GM12878 (cell line): ENCODE measurements around the gene KRAS. TPM values are rescaled to one million over a fixed set of nuclear protein-coding genes. Genes with fewer than 3 reads are reported as not detected.

Source experiments
- ATAC-seq: fragments of 200-7000 bp; cut with Tn5 transposase; 3 replicates; pipeline ENCODE4 v1.9.1; 2020; ENCODE audit warnings: mild to moderate bottlenecking, moderate library complexity
- BruUV-seq: library from RNA; stranded (reverse); fragments of 400-500 nt; replicated peaks from 2 replicates; lab custom pipeline; 2021; lab: Mats Ljungman, UMichigan
- CTCF ChIA-PET: fragments of 300-600 bp; sonication (Branson Sonifier 250); formaldehyde crosslinking; extraction: SDS; loops from one replicate; lab custom pipeline; 2021; ENCODE audit warnings: inconsistent platforms; lab: Yijun Ruan, JAX
- POLR2A ChIA-PET: fragments of 350-600 bp; formaldehyde crosslinking; extraction: SDS; loops from one replicate; lab custom pipeline; 2021; ENCODE audit warnings: inconsistent platforms; lab: Charles Lee
- RAD21 ChIA-PET: fragments of 300-600 bp; sonication (Branson Sonifier 250); formaldehyde crosslinking; loops from one replicate; lab custom pipeline; 2023; ENCODE audit warnings: antibody characterized with exemption; ENCODE audit not compliant: unreplicated experiment; lab: Charles Lee
- SMC1A ChIA-PET: fragments of 300-600 bp; sonication (Branson Sonifier 250); formaldehyde crosslinking; loops from one replicate; lab custom pipeline; 2023; ENCODE audit not compliant: unreplicated experiment, uncharacterized antibody; lab: Charles Lee
- DNase-seq: peaks from one replicate; pipeline ENCODE4 v3.0.0-alpha.2; 2011; ENCODE audit warnings: low read depth, low spot score
- FAIRE-seq: peaks from 3 replicates; lab custom pipeline; 2011; peaks lifted over from hg19 to GRCh38; lab: Jason Lieb, UNC
- H2AFZ ChIP-seq: 2 replicates; pipeline ENCODE4 v1.6.0; 2011; ENCODE audit warnings: low read depth, low read length, control low read depth; ENCODE audit not compliant: control insufficient read depth
- H3K27ac ChIP-seq: 2 replicates; pipeline ENCODE4 v1.5.1; 2011; ENCODE audit warnings: control low read depth; ENCODE audit not compliant: control insufficient read depth, insufficient read depth
- H3K27me3 ChIP-seq, 2 experiments: replicated peaks in 1 of 2; 2 replicates each; pipeline versions ENCODE4 v1.6.0 to v1.6.1; 2011; ENCODE audit warnings: low read length in 1 of 2; ENCODE audit not compliant: control insufficient read depth in 2 of 2, insufficient read depth in 2 of 2
- H3K36me3 ChIP-seq, 2 experiments: 2 replicates each; pipeline ENCODE4 v1.5.1; 2011; ENCODE audit warnings: low read length in 1 of 2; ENCODE audit not compliant: control insufficient read depth in 2 of 2, insufficient read depth in 2 of 2
- H3K4me1 ChIP-seq: 2 replicates; pipeline ENCODE4 v1.6.1; 2011; ENCODE audit warnings: mild to moderate bottlenecking, low read length, moderate library complexity, mixed read lengths; ENCODE audit not compliant: control insufficient read depth, insufficient read depth
- H3K4me2 ChIP-seq: 2 replicates; pipeline ENCODE4 v1.6.0; 2011; ENCODE audit warnings: control low read depth; ENCODE audit not compliant: control insufficient read depth, insufficient read depth
- H3K4me3 ChIP-seq: fragments of 200-600 bp; sonication (generic); 2 replicates; pipeline ENCODE4 v1.5.1; 2016
- H3K79me2 ChIP-seq: 2 replicates; pipeline ENCODE4 v1.6.0; 2011; ENCODE audit warnings: low read length; ENCODE audit not compliant: control insufficient read depth, insufficient read depth
- H3K9ac ChIP-seq: 2 replicates; pipeline ENCODE4 v1.8.0; 2011; ENCODE audit warnings: low read length, control low read depth, mixed read lengths; ENCODE audit not compliant: control insufficient read depth, insufficient read depth
- H3K9me3 ChIP-seq: replicated peaks from 3 replicates; pipeline ENCODE4 v1.5.1; 2011; ENCODE audit warnings: mild to moderate bottlenecking, low read length; ENCODE audit not compliant: control insufficient read depth, insufficient read depth
- H4K20me1 ChIP-seq: 2 replicates; pipeline ENCODE4 v1.6.0; 2011; ENCODE audit not compliant: control insufficient read depth, insufficient read depth
- BACH1 ChIP-seq: fragments of 450-650 bp; IDR thresholded peaks from 2 replicates; pipeline ENCODE4 v1.6.1; 2017; ENCODE audit warnings: mild to moderate bottlenecking, borderline replicate concordance
- CBFB ChIP-seq: IDR thresholded peaks from 2 replicates; pipeline ENCODE4 v1.6.1; 2016; ENCODE audit warnings: antibody characterized with exemption, low read depth
- IKZF1 ChIP-seq: fragments of 450-650 bp; conservative IDR thresholded peaks from 2 replicates; pipeline ENCODE4 v1.6.1; 2017; ENCODE audit warnings: antibody characterized with exemption, mild to moderate bottlenecking
- IRF4 ChIP-seq: IDR thresholded peaks from 2 replicates; pipeline ENCODE4 v1.6.1; 2011; ENCODE audit warnings: low read depth, low read length
- JUND ChIP-seq: IDR thresholded peaks from 2 replicates; pipeline ENCODE4 v1.6.1; 2012; ENCODE audit warnings: low read depth, mild to moderate bottlenecking, low read length, improper control_type of control experiment, moderate library complexity
- NBN ChIP-seq: fragments of 450-650 bp; IDR thresholded peaks from 2 replicates; pipeline ENCODE4 v1.6.1; 2016
- RUNX3 ChIP-seq: IDR thresholded peaks from 2 replicates; pipeline ENCODE4 v1.6.1; 2012; ENCODE audit warnings: low read length, inconsistent platforms
- SMC3 ChIP-seq: IDR thresholded peaks from 2 replicates; pipeline ENCODE4 v1.6.1; 2011; ENCODE audit warnings: low read length, improper control_type of control experiment, borderline replicate concordance
- SP1 ChIP-seq: IDR thresholded peaks from one replicate; pipeline ENCODE4 v1.6.1; 2011; ENCODE audit warnings: low read depth, low read length
- TARDBP ChIP-seq: IDR thresholded peaks from 2 replicates; pipeline ENCODE4 v1.6.1; 2016; ENCODE audit warnings: borderline replicate concordance
- YY1 ChIP-seq: IDR thresholded peaks from 2 replicates; pipeline ENCODE4 v1.6.1; 2011; ENCODE audit warnings: low read depth, mild to moderate bottlenecking, low read length
- ZNF622 ChIP-seq: fragments of 450-650 bp; IDR thresholded peaks from 2 replicates; pipeline ENCODE4 v1.6.1; 2017; ENCODE audit warnings: mild to moderate bottlenecking, inconsistent platforms
- WGBS: methylation state at CpG from one replicate; pipeline ENCODE4 v1.1.6; 2016; ENCODE audit warnings: low lambda C conversion rate; ENCODE audit not compliant: insufficient replicate concordance, insufficient coverage; ENCODE audit errors: missing lambda C conversion rate; 5-methylcytosine and 5-hydroxymethylcytosine counted together
- in situ Hi-C: fragments of 300-500 bp; cut with MboI; formaldehyde crosslinking; loops from 9 replicates; pipeline ENCODE4 v1.14.3; 2018; ENCODE audit warnings: mixed read lengths
- intact Hi-C: fragments of 100-400 bp; cut with micrococcal nuclease; formaldehyde crosslinking; loops from one replicate; pipeline ENCODE4 v1.14.2; 2022; ENCODE audit not compliant: unreplicated experiment
- polyA plus RNA-seq, 11 experiments: library from polyadenylated mRNA; depleted of rRNA in 4 of 11; unstranded in 6 of 11; stranded (reverse) in 5 of 11; fragments of >200 nt; fragmentation: Nextera tagmentation in 4 of 11; fragmentation: Illumina TruSeq in 1 of 11; extraction: Ambion mirVana in 4 of 11; extraction: Trizol in 1 of 11; gene quantifications; 1 replicate in 1 of 11; 2 replicates in 10 of 11; pipeline versions ENCODE4 v1.2.1 to v1.2.3, GENCODE V29; 2011 to 2016; ENCODE audit warnings: inconsistent platforms in 2 of 11, missing spikeins in 2 of 11, low read depth in 1 of 11
- total RNA-seq, 4 experiments: library from RNA; depleted of rRNA in 3 of 4; stranded (reverse); fragments of >200 nt in 3 of 4; fragmentation: Illumina TruSeq in 1 of 4; extraction: Trizol in 1 of 4; gene quantifications; 2 replicates each; pipeline versions ENCODE4 v1.2.1 to v1.2.3, GENCODE V29; 2013 to 2021

KRAS gene
- total and polyA plus RNA-seq, 10 of the 15 experiments (the other 5 are each of a cell fraction or from before 2014, with no cell fraction given), result 3.1 to 23.8 (median 8.0) TPM

DNA sequence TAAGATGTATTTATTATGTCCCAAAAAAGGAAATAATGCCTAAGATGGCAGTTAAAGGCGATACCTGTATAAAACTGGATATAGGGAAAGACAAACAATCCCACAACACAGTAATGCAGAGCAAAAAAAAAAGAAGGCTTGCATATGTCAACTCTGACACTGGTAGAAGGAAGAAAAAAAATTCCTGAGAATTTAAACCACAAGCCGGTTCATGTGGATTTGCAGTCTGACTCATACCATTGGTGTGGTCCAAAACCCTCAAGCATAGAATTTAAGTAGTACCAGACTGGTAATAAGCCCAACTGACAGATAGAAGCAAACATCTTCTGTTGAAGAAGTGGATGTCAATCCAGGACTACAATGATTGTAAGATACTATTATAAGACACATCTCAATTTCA, 62.9 kb downstream of the KRAS start:
- BruUV-seq, result no TSS peak
- no peaks in the 10 kb centered on the region for H4K20me1 ChIP-seq
- peaks cover 10% of the 10 kb centered on the region for H3K4me1 ChIP-seq
- 95% methylated on average over 2 of the region's 2 CpGs for WGBS
- CTCF ChIA-PET, result no interaction called here
- intact Hi-C loops (no loop called here), in situ Hi-C loops (no loop called here)
- FAIRE-seq, result no peak
- no peak overlapping the region for H3K4me3 ChIP-seq
- H3K9me3 ChIP-seq, result no peaks in the 10 kb centered on the region
- SMC1A ChIA-PET, result interaction anchor here (0.7 kb wide), 1 partner anchor 33 kb away, joined by 3 read pairs; no protein-coding TSS in a partner anchor
- H3K9ac ChIP-seq, result no peak overlapping the region
- no peak overlapping the region for H2AFZ ChIP-seq
- H3K27me3 ChIP-seq, result no peaks in the 10 kb centered on the region
- POLR2A ChIA-PET, result interaction anchor here (0.6 kb wide), 1 partner anchor 36 kb away, joined by 6 read pairs; no protein-coding TSS in a partner anchor
- H3K79me2 ChIP-seq, result no peaks in the 10 kb centered on the region
- DNase-seq, result no peak
- RAD21 ChIA-PET, result no interaction called here
- no peaks in the 10 kb centered on the region for H3K36me3 ChIP-seq
- H3K27ac ChIP-seq, result no peak overlapping the region
- TF ChIP-seq IRF4 (no peak), ZNF622 (no peak), TARDBP (no peak), YY1 (no peak), BACH1 (no peak)
- no peak for ATAC-seq
- H3K4me2 ChIP-seq, result no peak overlapping the region

DNA sequence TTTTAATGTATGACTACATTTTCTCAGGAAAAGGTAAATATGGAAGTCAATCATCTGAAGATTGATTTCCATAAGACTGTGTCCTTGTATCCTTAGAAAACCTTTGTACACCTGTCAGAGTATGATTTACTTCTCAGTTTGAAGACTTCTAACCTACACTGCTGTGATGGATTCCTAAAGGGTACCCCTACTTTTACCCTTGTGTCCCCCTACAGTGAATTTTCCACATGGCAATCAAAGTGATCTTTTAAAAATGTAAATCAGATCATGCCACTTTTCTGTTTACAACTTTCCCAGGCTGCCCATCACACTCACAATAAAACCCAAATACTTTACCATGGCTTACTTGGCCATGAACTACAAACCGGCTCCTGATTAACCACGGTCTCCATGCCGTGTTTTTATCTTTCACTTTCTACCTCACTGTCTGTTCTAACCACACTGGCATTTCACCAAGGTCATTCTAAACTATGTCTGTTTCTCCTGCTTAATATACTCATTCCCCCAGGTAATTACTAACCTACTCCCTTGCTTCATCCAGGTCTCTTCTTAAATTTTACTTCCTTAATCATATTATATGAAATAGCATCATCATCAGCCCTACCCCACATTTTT, 63.8 kb downstream of the KRAS start:
- ATAC-seq (peak; percentile 95), DNase-seq (peak; percentile 35), FAIRE-seq (peak; percentile 71)
- WGBS, result 2% methylated on average over 3 of the region's 3 CpGs
- SMC1A ChIA-PET, result interaction anchor here (0.7 kb wide), 2 partner anchors 32 to 196 kb away, joined by 3 read pairs; no protein-coding TSS in a partner anchor
- TF ChIP-seq RUNX3 (peak; percentile 80), JUND (no peak), SP1 (peak; percentile 15), NBN (peak; percentile 37; the same call in 1 of the 2 replicates), SMC3 (0 out of 2 replicates have a peak, but pooled peaks have one; percentile 10), CBFB (no peak), IKZF1 (0 out of 2 replicates have a peak, but pooled peaks have one; percentile 4)
- POLR2A ChIA-PET, result interaction anchor here (0.6 kb wide), 1 partner anchor 37 kb away, joined by 6 read pairs; no protein-coding TSS in a partner anchor
- H3K27ac ChIP-seq, result no peak overlapping the region
- CTCF ChIA-PET, result no interaction called here
- no peaks in the 10 kb centered on the region for H3K36me3 ChIP-seq
- in situ Hi-C loops, result no loop called here
- no peak overlapping the region for H3K9ac ChIP-seq
- peak overlapping the region; percentile 57 for H2AFZ ChIP-seq
- H3K4me3 ChIP-seq, result 0 out of 2 replicates have a peak overlapping the region, but pooled peaks have one; percentile 2
- H3K79me2 ChIP-seq, result no peaks in the 10 kb centered on the region
- intact Hi-C loops, result no loop called here
- RAD21 ChIA-PET, result interaction anchor here (0.6 to 0.9 kb wide), 3 partner anchors 8 to 234 kb away, joined by 3 to 4 read pairs (median 3); partner anchors contain the start of genes DNAI7 and ETFRF1
- H3K4me1 ChIP-seq, result peaks cover 10% of the 10 kb centered on the region
- peak overlapping the region; percentile 74 for H3K4me2 ChIP-seq
- H3K27me3 ChIP-seq, result no peaks in the 10 kb centered on the region
- no peaks in the 10 kb centered on the region for H4K20me1 ChIP-seq
- BruUV-seq, result no TSS peak
- H3K9me3 ChIP-seq, result no peaks in the 10 kb centered on the region
